HEK293T (cell line): Measurements from ENCODE around the gene OR10H2.
"Not testable (repeated sequence)": the region's sequence is repeated elsewhere in the genome, so short reads cannot be mapped to it uniquely, and the experiment has no call there.

Experiments
- CTCF ChIA-PET: fragments of 350-600 bp; formaldehyde crosslinking; extraction: SDS; loops from one replicate; lab custom pipeline; 2021; ENCODE audit warnings: antibody characterized with exemption, inconsistent platforms; lab: Yijun Ruan, JAX
- POLR2A ChIA-PET: fragments of 350-600 bp; formaldehyde crosslinking; extraction: SDS; loops from one replicate; lab custom pipeline; 2020; ENCODE audit warnings: antibody characterized with exemption, inconsistent platforms; lab: Yijun Ruan, JAX
- DNase-seq: peaks from one replicate; pipeline ENCODE4 v3.0.0; 2012; ENCODE audit warnings: mixed read lengths; ENCODE audit errors: extremely low spot score
- ARNT ChIP-seq: fragments of 450-650 bp; IDR thresholded peaks from 2 replicates; pipeline ENCODE4 v1.6.1; 2017; ENCODE audit warnings: mild to moderate bottlenecking
- BHLHE40 ChIP-seq: fragments of 450-650 bp; IDR thresholded peaks from 2 replicates; pipeline ENCODE4 v1.6.1; 2016; ENCODE audit warnings: mild to moderate bottlenecking, moderate library complexity, borderline replicate concordance
- CTBP1 ChIP-seq: fragments of 450-650 bp; IDR thresholded peaks from 2 replicates; pipeline ENCODE4 v1.6.1; 2016; ENCODE audit warnings: borderline replicate concordance
- ELF4 ChIP-seq: fragments of 450-650 bp; IDR thresholded peaks from 2 replicates; pipeline ENCODE4 v1.6.1; 2017; ENCODE audit warnings: antibody characterized with exemption
- FOXA1 ChIP-seq: fragments of 450-650 bp; IDR thresholded peaks from 2 replicates; pipeline ENCODE4 v1.6.1; 2016; ENCODE audit warnings: mild to moderate bottlenecking
- FOXK2 ChIP-seq: fragments of 450-650 bp; IDR thresholded peaks from 2 replicates; pipeline ENCODE4 v1.6.1; 2016; ENCODE audit warnings: mild to moderate bottlenecking
- FOXM1 ChIP-seq: fragments of 450-650 bp; IDR thresholded peaks from 2 replicates; pipeline ENCODE4 v1.6.1; 2017; ENCODE audit warnings: mild to moderate bottlenecking, borderline replicate concordance
- HDGF ChIP-seq: fragments of 450-650 bp; IDR thresholded peaks from 2 replicates; pipeline ENCODE4 v1.6.1; 2017; ENCODE audit warnings: antibody characterized with exemption, borderline replicate concordance
- L3MBTL2 ChIP-seq: fragments of 450-650 bp; conservative IDR thresholded peaks from 2 replicates; pipeline ENCODE4 v1.6.1; 2016; ENCODE audit warnings: mild to moderate bottlenecking
- LEF1 ChIP-seq: fragments of 450-650 bp; IDR thresholded peaks from 2 replicates; pipeline ENCODE4 v1.6.1; 2017; ENCODE audit warnings: mild to moderate bottlenecking, borderline replicate concordance
- NFRKB ChIP-seq: fragments of 450-650 bp; IDR thresholded peaks from 2 replicates; pipeline ENCODE4 v1.6.1; 2016; ENCODE audit warnings: mild to moderate bottlenecking, moderate library complexity
- PKNOX1 ChIP-seq: fragments of 450-650 bp; IDR thresholded peaks from 2 replicates; pipeline ENCODE4 v1.6.1; 2016
- SP1 ChIP-seq: fragments of 450-650 bp; IDR thresholded peaks from 2 replicates; pipeline ENCODE4 v1.6.1; 2017
- SUZ12 ChIP-seq: fragments of 450-650 bp; IDR thresholded peaks from 2 replicates; pipeline ENCODE4 v1.6.1; 2016; ENCODE audit warnings: mild to moderate bottlenecking
- TARDBP ChIP-seq: fragments of 450-650 bp; IDR thresholded peaks from 2 replicates; pipeline ENCODE4 v1.6.1; 2016
- ZNF384 ChIP-seq: fragments of 450-650 bp; IDR thresholded peaks from 2 replicates; pipeline ENCODE4 v1.6.1; 2016

OR10H2 gene

DNA sequence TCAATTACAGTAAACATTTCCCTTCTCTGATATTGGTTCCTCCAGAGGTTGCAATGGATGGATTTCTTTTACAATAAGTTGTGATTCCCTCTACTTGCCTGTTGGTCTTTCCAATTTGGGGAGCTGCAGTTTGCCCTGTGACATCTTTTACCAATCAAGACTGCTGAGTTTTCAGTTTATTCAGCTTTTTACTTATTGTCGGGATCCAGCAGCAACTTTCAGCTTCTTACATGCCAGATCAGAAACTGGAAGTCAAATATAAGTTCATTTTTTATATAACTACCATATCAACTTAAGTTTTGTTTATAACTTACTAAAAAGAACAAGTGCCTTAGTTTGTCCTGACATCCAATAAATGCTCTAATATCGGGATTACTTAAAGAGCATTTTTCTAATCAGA lies 20.4 kb downstream of the OR10H2 start:
- no peak for DNase-seq
- TF ChIP-seq BHLHE40 (no peak), ARNT (no peak), SP1 (no peak), FOXM1 (no peak), L3MBTL2 (no peak), TARDBP (no peak), ZNF384 (no peak), FOXA1 (no peak), HDGF (no peak), NFRKB (no peak), CTBP1 (no peak)
- CTCF ChIA-PET = no interaction called here
- POLR2A ChIA-PET = no interaction called here

DNA sequence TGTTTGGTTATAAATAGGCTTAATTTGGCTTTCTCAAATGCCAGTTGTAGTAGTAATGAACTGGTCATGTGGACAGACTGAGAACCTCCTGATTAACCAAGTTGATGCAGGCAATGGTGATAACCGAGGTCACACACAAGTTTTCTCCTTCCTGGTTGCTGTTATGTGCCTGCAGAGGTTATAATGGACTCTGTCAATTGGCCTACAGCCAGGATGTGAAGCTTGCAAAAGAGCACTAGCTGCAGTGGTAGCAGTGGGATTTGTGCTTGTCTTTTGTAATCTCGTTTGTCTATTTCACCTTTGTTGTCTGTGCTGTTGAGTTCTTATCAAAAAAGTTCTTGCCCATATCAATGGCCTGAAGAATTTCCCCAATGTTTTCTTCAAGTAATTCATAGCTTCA lies 30.6 kb downstream of the OR10H2 start:
- no peak for DNase-seq
- no peak for TF ChIP-seq BHLHE40
- no peak for TF ChIP-seq FOXM1
- TF ChIP-seq SUZ12 = no peak
- TF ChIP-seq HDGF = no peak
- TF ChIP-seq FOXA1 = no peak
- TF ChIP-seq PKNOX1 = no peak
- TF ChIP-seq FOXK2 = no peak
- no peak for TF ChIP-seq NFRKB
- TF ChIP-seq TARDBP = no peak
- no peak for TF ChIP-seq SP1
- TF ChIP-seq ARNT = no peak
- TF ChIP-seq ELF4 = no peak
- no peak for TF ChIP-seq ZNF384
- TF ChIP-seq CTBP1 = no peak
- TF ChIP-seq L3MBTL2 = no peak
- no peak for TF ChIP-seq LEF1
- ChIA-PET CTCF (no interaction called here), POLR2A (no interaction called here)

DNA sequence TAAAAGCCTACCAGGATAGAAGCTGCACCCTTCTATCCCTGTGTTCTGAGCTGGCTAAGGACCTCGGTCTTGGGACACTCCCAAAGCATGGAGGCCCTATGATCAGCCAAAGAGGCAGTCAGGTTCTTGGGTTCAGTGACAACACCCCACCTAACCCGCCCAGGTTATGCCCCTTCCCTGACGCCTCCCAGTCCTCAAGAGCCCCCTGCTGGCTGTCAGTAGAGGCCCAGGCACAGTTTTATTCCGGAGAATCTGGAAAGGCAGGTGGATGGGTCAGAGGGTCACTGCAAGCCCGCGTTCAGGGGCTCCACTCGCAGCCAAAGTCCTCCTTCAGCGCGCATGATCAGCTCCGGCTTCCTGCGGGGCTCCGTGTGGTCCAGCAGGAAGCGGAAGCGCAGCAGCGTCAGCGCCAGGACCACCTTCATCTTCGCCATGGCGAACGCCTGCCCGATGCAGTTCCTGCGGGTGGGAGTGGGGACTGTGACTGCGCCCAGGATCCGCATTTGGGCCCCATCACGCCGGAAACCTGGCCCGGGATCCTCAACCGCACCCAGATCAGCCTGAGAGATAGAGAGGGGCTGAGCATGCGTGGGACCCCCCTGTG lies 32.2 kb downstream of the OR10H2 start:
- ChIA-PET CTCF (no interaction called here), POLR2A (no interaction called here)
- DNase-seq = no peak
- no peak for TF ChIP-seq PKNOX1
- TF ChIP-seq BHLHE40 = no peak
- TF ChIP-seq NFRKB = no peak
- no peak for TF ChIP-seq CTBP1
- no peak for TF ChIP-seq FOXA1
- no peak for TF ChIP-seq LEF1
- TF ChIP-seq TARDBP = no peak
- no peak for TF ChIP-seq FOXK2
- TF ChIP-seq SP1 = no peak
- TF ChIP-seq FOXM1 = no peak
- no peak for TF ChIP-seq ARNT
- TF ChIP-seq HDGF = no peak
- TF ChIP-seq L3MBTL2 = no peak
- no peak for TF ChIP-seq ELF4

- TF ChIP-seq FOXA1 (no peak), FOXK2 (no peak), ARNT (no peak), HDGF (no peak), LEF1 (no peak), ZNF384 (no peak), NFRKB (no peak), BHLHE40 (no peak), ELF4 (no peak), CTBP1 (no peak), SP1 (no peak), FOXM1 (no peak), SUZ12 (no peak), PKNOX1 (no peak), TARDBP (no peak), L3MBTL2 (no peak)
- DNase-seq = no peak
- ChIA-PET POLR2A (no interaction called here), CTCF (no interaction called here)
Measured at GRCh38 chr19:15769586-15769985, 41.8 kb downstream of the OR10H2 start.

DNA sequence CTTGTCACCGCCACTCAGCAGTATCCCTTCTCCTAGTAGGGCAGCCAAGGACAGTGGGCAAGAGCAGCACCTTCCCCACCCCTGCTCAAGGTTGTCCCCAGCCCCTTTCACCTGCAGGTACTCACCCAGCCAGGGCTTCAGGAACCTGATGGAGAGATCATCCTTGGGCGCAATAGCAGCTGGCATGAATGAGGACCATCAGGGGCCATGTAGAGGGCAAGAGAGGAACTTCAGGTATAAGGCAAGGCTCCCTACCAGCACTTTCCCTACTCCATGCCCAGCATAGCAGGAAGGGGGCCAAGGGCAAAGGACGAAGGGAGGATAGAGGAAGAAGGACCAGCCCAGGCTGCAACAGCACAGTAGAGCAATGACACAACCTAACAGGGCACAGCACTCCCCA lies 46.3 kb downstream of the OR10H2 start:
- POLR2A ChIA-PET, CTCF ChIA-PET, DNase-seq: not testable (repeated sequence)

GRCh38 chr19:15775249-15775648 lies 47.4 kb downstream of the OR10H2 start:
- no peak for TF ChIP-seq FOXK2
- no peak for TF ChIP-seq ELF4
- no peak for TF ChIP-seq LEF1
- TF ChIP-seq FOXA1 = no peak
- ChIA-PET POLR2A (no interaction called here), CTCF (no interaction called here)
- no peak for DNase-seq

DNA sequence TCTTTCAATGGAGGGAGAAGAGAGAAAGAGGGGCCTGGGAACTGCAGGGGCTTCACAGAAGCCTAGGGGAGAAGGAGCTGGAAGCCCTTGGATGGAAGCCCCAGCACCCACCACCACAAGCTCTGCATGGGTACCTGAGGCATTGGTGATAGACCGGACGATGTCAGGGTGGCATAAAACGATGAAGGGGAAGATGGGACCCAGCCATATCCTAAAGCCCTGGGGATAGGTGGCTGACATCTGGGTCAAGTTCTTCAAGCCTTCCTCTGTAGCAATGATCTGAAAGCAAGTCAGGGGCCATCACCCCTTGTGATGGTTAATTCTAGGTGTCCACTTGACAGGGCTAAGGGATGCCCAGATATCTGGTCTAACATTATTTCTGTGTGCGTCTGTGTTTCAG lies 48.4 kb downstream of the OR10H2 start:
- DNase-seq = no peak
- POLR2A ChIA-PET = no interaction called here
- TF ChIP-seq SP1 (no peak), FOXK2 (no peak), CTBP1 (no peak), FOXA1 (no peak), HDGF (no peak), FOXM1 (no peak), ARNT (no peak), L3MBTL2 (no peak), TARDBP (no peak), LEF1 (no peak), BHLHE40 (no peak), ZNF384 (no peak), SUZ12 (no peak), PKNOX1 (no peak), ELF4 (no peak)
- CTCF ChIA-PET = no interaction called here
